HG02610 (cell line): ENCODE data around the gene RFT1.
"Not testable (repeated sequence)": the region's sequence is repeated elsewhere in the genome, so short reads cannot be mapped to it uniquely, and the experiment has no call there.

Experiments
- ATAC-seq: cut with Tn5 transposase; IDR thresholded peaks from one replicate; pipeline ENCODE4 v1.9.1; 2021; ENCODE audit warnings: mild to moderate bottlenecking, moderate library complexity; ENCODE audit not compliant: unreplicated experiment

Gene RFT1

DNA sequence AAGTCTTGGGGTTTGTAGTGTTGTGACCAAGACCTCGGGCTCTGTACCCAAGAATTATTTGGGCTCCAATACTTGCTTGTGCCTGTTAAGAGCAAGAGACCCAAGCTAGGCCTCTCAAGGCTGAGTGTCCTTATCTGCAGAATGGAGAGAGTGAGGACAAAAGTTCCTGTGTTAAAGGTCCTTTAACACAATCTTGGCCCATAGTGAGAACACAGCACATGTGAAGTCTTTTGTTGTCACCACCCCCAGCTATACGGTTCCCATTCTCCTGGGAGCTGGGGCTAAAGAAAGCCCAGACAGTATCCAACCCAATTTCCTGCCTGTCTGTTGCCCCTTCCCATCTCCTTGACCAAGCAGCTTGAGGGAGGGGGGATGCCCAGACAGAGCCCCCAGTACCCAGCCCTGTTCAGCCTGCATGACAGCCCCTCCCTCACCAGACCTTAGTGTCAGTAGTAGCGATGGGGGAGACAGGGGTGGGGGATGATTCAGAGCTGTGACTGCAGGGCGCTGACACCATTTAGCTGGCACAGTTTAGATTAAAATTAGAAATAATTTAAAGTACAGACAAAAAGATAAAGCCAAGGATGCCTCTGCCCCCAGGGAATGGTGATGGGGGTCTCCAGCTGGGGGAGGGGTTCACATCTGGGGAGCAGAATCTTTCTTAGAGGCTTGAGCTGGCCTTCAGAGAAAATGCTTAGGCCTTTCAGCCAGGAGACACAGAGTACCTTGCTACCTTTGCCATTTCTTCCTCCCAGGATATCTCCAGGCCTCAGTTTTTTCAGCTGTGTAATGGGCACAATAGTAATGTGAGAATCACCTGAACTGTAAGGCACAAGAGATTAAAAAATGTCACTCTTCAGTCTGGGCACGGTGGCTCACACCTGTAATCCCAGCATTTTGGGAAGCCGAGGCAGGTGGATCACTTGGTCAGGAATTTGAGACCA lies 33.5 kb upstream of the RFT1 start:
- no peak for ATAC-seq

DNA sequence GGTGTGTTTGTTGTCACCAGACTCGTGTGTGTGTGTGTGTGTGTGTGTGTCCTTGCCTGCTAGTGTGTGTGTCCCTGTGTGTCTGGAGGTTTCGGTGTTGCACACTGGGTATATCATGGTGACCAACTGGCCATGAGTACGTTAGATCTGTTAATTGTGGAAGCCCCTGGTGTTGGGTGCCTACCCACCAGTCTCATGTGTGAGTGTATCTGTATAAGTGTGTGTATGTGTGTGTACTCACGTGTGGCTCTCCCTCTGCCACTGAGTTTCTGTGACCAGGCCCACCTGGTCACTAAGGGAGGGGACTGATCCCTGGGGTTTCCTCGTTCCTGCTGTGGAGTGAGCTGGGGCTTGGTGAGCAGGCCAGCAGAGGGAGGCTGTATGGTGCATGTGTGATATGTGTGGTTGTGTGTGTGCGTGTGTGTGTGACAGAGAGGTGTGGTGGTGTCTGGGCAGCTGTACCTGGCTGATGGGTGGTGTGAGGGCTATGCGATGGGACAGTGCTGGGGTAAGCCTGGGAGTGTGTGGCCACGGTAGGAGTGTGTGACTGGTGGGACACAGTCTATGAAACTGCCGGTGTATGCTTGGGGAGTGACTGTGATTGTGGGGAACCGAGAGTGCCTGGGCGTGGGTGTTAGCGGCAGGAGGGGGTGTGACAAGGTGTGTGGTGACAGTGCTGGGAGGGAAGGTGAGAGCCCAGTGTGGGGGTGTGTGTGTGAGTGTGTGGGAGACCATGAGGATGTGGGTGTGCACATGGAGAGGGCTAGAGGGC lies 32.6 kb upstream of the RFT1 start:
- ATAC-seq: peak; percentile 30

GRCh38 chr3:53161820-53162671 lies 31.8 kb upstream of the RFT1 start:
- no peak for ATAC-seq

DNA sequence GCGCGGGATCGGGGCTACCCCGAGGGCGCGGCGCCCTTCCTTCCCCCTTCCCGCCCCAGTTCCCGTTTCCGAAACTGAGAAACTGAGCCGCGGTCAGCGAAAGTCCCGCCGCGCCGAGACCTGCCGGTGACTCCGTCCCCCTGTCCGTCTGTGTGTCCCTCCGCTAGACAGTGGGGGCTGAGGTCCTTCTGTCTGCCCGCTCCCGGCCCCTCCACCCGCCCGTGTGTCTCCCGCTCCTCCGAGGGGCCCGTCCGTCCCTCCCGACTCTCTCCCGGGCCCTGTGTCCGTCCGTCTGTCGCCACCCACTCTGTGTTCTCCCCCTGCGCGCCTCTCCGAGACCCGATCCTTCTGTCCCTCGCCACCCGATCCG lies 31.2 kb upstream of the RFT1 start:
- ATAC-seq: peak; percentile 11

- ATAC-seq: peak; percentile 43
Measured at GRCh38 chr3:53160660-53161449, 30.6 kb upstream of the RFT1 start, which contains the start of gene PRKCD. PRKCD (plus strand) TSS chr3:53161209; CDS start chr3:53178423, 17,214 bp downstream.

GRCh38 chr3:53160061-53160659 lies 29.9 kb upstream of the RFT1 start:
- no peak for ATAC-seq

DNA sequence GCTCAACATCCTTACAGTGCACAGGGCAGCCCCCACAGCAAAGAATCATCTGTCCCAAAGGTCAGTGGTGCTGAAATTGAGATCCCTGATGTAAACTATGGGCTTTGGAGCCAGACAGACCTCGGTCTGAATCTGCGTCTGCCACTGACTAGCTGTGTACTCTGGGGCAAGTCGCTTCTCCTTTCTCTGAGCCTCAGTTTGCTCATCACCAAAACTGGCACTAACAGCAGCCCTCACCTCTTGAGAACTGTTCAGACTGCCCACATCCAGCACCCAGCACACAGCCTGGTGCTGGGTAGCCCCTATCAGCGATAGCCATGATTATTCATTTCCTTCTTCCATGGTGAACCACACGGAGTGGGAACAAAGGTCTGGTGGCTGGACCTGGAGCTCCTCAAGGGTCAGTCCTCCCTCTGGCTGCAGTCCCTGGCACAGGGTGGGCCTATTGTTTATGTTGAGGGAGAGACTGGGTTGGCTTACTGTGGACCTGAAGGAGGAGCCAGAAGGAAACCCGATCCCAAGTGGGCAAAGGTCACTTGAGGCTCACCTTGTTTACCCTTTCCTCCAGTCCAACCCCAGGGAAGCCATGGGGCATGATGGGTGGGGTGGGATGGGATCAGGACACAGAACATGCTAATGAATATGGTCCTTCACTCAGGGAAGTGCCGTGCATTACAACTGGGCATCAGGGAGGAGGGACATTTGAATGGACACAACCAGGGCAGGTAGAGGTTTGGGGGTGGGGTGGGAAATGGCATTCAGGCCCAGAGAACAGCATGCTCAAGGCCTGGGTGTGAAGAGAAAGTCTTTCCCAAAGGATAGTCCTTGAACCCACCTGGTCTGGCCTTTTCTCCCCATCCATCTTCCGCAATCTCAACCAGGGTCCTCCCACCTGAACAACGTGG lies 29.2 kb upstream of the RFT1 start:
- ATAC-seq: no peak

- ATAC-seq: no peak
Measured at GRCh38 chr3:53158765-53159155, 28.5 kb upstream of the RFT1 start.

DNA sequence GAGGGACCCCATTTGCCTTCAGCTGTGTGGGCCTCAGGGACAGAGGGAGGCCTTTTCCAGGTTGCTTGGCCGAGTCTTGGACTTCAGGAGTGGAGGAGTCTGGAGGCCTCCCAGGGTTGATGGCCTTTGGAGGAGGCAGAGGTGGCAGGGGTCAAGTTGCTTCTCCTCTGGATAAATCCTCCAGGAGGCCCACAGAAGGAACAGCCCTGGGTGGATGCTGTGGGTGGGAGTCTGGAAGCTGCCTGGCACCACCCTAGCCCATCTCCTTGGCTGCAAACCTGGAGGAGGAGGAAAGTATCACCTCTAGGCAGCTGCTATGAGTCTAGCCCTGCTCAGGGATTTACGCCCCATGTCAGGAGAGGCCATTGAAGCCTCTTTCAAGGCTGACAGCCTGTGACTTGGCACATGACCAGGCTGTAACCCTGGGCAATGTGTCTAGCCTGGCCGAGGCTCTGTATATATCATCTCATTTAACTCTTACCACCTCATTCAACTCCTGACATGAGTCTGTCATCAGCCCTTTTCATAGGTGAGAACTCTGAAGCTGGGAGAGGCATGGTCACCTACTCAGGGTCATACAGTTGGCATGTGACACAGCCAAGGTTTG lies 27.8 kb upstream of the RFT1 start:
- no peak for ATAC-seq

DNA sequence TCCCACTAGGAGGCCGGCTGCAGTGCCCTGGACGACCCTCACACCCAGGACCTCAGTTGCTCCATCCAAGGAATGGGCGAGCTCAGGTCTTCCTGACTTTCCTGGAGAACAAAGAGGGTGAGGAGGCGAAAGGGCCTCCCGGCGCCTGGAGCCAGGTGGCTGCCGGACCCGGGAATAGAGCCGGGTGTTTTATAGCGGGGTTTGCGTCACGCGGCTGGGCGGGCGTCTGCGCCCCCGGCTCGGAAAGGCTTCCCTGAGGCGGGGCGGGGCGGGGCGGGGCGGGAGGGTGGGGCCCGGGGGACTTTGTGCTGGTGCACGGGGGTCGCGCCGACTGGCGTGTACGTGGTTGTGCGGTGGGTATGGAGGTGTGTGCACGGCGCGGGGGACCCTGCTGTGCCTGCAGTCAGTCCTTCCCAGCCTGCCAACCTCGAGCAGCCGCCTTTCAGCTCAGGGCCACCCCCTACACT lies 26.2 kb upstream of the RFT1 start:
- ATAC-seq: no peak

GRCh38 chr3:53155760-53156159 lies 25.5 kb upstream of the RFT1 start:
- ATAC-seq: no peak

GRCh38 chr3:53154881-53155285 lies 24.6 kb upstream of the RFT1 start:
- ATAC-seq: no peak

GRCh38 chr3:53153980-53154379 lies 23.7 kb upstream of the RFT1 start:
- no peak for ATAC-seq

DNA sequence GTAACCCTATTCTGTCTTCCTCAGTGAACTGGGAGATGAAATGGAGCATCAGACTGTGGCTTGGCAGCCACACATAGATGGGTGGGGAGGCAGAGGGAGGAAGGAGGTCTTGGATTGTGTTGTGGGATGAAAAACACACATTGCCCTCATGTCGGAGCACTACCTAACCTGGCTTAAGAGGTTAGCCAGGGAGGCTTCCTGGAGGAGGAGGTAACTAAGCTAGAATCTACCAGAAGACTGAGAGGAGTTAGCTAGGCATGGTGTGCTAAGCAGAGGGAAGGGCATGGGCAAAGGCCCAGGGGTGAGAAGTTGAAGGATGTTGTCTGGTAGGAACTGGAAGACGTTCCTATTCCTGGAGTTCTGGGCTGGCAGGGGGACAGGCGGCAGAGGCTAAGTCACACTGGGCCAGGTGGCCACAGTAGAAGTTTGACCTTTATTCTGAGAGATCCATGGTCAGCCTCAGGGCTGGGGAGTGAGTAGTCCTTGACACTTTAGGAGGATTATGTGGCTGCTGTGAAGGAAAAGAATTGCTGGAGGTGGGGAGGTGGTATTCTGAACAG lies 23.1 kb upstream of the RFT1 start:
- ATAC-seq: no peak

GRCh38 chr3:53151870-53152660 lies 21.8 kb upstream of the RFT1 start:
- ATAC-seq: no peak

DNA sequence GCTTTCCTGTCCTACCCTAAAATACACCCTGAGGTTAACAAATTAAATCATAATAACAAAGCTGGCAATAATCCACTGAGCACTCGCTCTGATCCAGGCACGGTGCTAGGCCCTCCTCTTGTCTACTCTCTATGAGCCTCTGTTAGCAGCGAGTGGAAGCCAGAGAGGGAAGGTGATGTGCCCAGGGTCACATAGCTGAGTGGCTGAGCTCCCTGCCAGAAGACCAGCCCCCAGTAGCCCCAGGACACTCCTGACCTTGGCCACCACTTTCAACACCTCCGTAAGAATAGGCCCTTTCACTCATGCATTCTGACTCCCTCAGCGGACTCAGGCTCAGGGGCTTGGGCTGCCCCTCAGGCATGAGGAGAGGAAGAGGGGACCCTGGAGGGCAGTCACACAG lies 21.2 kb upstream of the RFT1 start:
- ATAC-seq: no peak

GRCh38 chr3:53151086-53151438 lies 20.8 kb upstream of the RFT1 start:
- ATAC-seq: not testable (repeated sequence)
